Gastroesophageal sphincter (tissue), 3 donors: Measurements from ENCODE around the gene CLDN5.

Experiments used
- EP300 ChIP-seq: sonication (generic); formaldehyde crosslinking; IDR thresholded peaks from one replicate; pipeline ENCODE4 v1.6.1; 2017; ENCODE audit warnings: antibody characterized with exemption, mild to moderate bottlenecking
- POLR2A ChIP-seq, 2 donors: fragments of 450-650 bp; IDR thresholded peaks; one replicate each; pipeline ENCODE4 v1.6.1; 2017; ENCODE audit warnings: antibody characterized with exemption in 2 of 2, mild to moderate bottlenecking in 2 of 2, moderate library complexity in 1 of 2
- POLR2AphosphoS5 ChIP-seq: sonication (generic); formaldehyde crosslinking; IDR thresholded peaks from one replicate; pipeline ENCODE4 v1.6.1; 2017; ENCODE audit warnings: antibody characterized with exemption
- TF ChIP-seq, protein P1 (sequence below), 4 experiments: fragments of 200-600 bp in 2 of 4; fragments of 450-650 bp in 2 of 4; sonication (generic) in 1 of 4; IDR thresholded peaks; one replicate each; pipeline ENCODE4 v1.5.1; 2017 to 2019; ENCODE audit warnings: antibody characterized with exemption in 4 of 4, mild to moderate bottlenecking in 2 of 4, moderate library complexity in 2 of 4

DNA sequence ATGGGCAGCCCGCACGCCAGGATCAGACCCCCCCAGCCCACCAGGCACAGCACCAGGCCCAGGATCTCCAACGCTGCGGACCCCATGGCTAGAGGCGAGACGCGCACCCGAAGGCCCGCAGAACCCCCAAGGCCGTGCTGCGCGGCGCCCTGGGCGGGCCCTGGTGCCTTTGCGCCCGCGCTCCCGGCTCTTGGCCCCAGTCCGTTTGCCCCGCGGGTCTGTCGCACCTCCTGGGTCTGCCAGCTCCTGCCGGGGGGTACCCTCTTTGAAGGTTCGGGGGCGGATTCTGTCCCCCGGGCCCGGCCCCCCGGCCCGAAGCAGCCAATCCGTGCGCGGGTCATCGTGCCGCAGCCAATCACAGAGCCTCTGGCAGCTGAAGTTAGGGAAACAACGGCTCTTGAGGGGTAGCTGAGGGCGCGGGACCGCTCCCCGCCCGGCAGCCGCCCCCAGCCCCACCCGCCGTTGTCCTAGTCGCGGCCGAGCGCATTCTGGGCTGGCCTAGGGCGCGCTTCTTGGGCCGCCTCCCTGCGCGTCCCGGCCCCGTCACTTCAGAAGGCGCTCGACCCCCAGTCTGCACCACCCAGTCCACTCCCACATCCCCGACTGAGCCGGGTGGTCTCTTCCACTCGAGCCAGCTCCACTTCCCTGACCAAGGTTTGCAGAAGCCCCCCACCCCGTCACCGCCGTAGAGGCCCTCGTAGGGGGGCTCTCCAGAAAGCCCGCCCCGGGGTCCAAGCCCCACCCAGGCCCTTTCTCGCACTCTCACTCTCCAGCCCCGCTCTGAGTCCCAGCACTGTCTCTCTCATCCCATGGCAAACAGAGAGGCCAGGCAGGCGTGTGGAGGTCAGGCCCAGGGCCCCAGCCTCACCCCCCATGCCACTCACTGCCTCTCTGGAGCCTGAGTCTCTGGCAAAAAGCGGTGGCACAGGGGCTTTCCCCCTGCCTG, at the start of gene CLDN5:
- TF ChIP-seq POLR2A (IDR thresholded peaks at IDR 0.05), result peak; percentile 22 to 41
- TF ChIP-seq, protein P1, sequence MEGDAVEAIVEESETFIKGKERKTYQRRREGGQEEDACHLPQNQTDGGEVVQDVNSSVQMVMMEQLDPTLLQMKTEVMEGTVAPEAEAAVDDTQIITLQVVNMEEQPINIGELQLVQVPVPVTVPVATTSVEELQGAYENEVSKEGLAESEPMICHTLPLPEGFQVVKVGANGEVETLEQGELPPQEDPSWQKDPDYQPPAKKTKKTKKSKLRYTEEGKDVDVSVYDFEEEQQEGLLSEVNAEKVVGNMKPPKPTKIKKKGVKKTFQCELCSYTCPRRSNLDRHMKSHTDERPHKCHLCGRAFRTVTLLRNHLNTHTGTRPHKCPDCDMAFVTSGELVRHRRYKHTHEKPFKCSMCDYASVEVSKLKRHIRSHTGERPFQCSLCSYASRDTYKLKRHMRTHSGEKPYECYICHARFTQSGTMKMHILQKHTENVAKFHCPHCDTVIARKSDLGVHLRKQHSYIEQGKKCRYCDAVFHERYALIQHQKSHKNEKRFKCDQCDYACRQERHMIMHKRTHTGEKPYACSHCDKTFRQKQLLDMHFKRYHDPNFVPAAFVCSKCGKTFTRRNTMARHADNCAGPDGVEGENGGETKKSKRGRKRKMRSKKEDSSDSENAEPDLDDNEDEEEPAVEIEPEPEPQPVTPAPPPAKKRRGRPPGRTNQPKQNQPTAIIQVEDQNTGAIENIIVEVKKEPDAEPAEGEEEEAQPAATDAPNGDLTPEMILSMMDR (IDR thresholded peaks at IDR 0.05), result no peak
- TF ChIP-seq POLR2AphosphoS5, result no peak
- TF ChIP-seq EP300, result no peak
